GM06990 (cell line): ENCODE results near the gene TSEN34.
"Not testable (repeated sequence)": the region's sequence is repeated elsewhere in the genome, so short reads cannot be mapped to it uniquely, and the experiment has no call there.

ENCODE experiments used
- DNase-seq: peaks from one replicate; pipeline ENCODE4 v3.0.0-alpha.2; 2011; ENCODE audit not compliant: insufficient read length; ENCODE audit errors: extremely low read depth
- H3K27me3 ChIP-seq: replicated peaks from 2 replicates; pipeline ENCODE4 v1.6.0; 2011; ENCODE audit warnings: low read length; ENCODE audit not compliant: control insufficient read depth, insufficient read depth
- H3K36me3 ChIP-seq: 2 replicates; pipeline ENCODE4 v1.5.1; 2011; ENCODE audit warnings: low read length; ENCODE audit not compliant: control insufficient read depth, insufficient read depth
- H3K4me3 ChIP-seq: replicated peaks from 2 replicates; pipeline ENCODE4 v1.5.1; 2011; ENCODE audit warnings: low read depth, mild to moderate bottlenecking, control low read depth, low read length
- CTCF ChIP-seq: IDR thresholded peaks from 2 replicates; pipeline ENCODE4 v1.5.1; 2011; ENCODE audit warnings: low read length, control low read depth, mild to moderate bottlenecking, inconsistent platforms; ENCODE audit not compliant: insufficient read depth, poor library complexity, severe bottlenecking

TSEN34 gene

GRCh38 chr19:54162884-54163283 is 28.2 kb upstream of the TSEN34 start:
- DNase-seq, result no peak
- Histone ChIP-seq H3K4me3 (no peak overlapping the region), H3K27me3 (no peaks in the 10 kb centered on the region), H3K36me3 (peaks cover 3% of the 10 kb centered on the region)
- no peak for TF ChIP-seq CTCF

GRCh38 chr19:54164369-54165068 is 26.6 kb upstream of the TSEN34 start:
- no peaks in the 10 kb centered on the region for H3K27me3 ChIP-seq

GRCh38 chr19:54165222-54165621 is 25.9 kb upstream of the TSEN34 start:
- Histone ChIP-seq H3K27me3 (no peaks in the 10 kb centered on the region), H3K36me3 (no peaks in the 10 kb centered on the region), H3K4me3 (no peak overlapping the region)
- no peak for TF ChIP-seq CTCF
- DNase-seq, result no peak

More at GRCh38 chr19:54164369-54165068, 26.6 kb upstream of the TSEN34 start:
- Histone ChIP-seq H3K36me3 (no peaks in the 10 kb centered on the region), H3K4me3 (no peak overlapping the region)
- no peak for TF ChIP-seq CTCF
- DNase-seq, result peak; percentile 77

GRCh38 chr19:54168174-54168917 is 22.8 kb upstream of the TSEN34 start:
- TF ChIP-seq CTCF, result peak; percentile 85
- no peaks in the 10 kb centered on the region for H3K27me3 ChIP-seq
- no peak overlapping the region for H3K4me3 ChIP-seq
- no peaks in the 10 kb centered on the region for H3K36me3 ChIP-seq
- peak; percentile 80 for DNase-seq

GRCh38 chr19:54169149-54169740 is 21.9 kb upstream of the TSEN34 start:
- H3K4me3 ChIP-seq, result no peak overlapping the region
- no peak for TF ChIP-seq CTCF

GRCh38 chr19:54171736-54172431 is 19.2 kb upstream of the TSEN34 start:
- not testable (repeated sequence) for DNase-seq, H3K36me3 ChIP-seq, H3K27me3 ChIP-seq, H3K4me3 ChIP-seq

More at GRCh38 chr19:54169149-54169740, 21.9 kb upstream of the TSEN34 start:
- H3K36me3 ChIP-seq, result no peaks in the 10 kb centered on the region
- no peaks in the 10 kb centered on the region for H3K27me3 ChIP-seq
- DNase-seq, result no peak
